WTC11 (cell line): ENCODE results near the gene CADM1. TPM values are rescaled to one million over a fixed set of nuclear protein-coding genes. Genes with fewer than 3 reads are reported as not detected.

Experiments
- ATAC-seq: fragments of 200-7000 bp; cut with Tn5 transposase; 2 replicates; pipeline ENCODE4 v1.10.0; 2021; ENCODE audit warnings: mild to moderate bottlenecking, moderate library complexity
- CTCF ChIA-PET: fragments of 300-600 bp; sonication (Branson Sonifier 250); formaldehyde crosslinking; loops from one replicate; lab custom pipeline; 2021; ENCODE audit warnings: antibody characterized with exemption; lab: Charles Lee
- POLR2A ChIA-PET: fragments of 350-600 bp; sonication (Branson Sonifier 250); formaldehyde crosslinking; loops from one replicate; lab custom pipeline; 2021; ENCODE audit warnings: antibody characterized with exemption; lab: Charles Lee
- DNase-seq: peaks from one replicate; pipeline ENCODE4 v3.0.0; 2021; ENCODE audit warnings: low spot score
- H3K27ac Mint-ChIP-seq: 2 replicates; pipeline ENCODE4 v1.8.0; 2021; ENCODE audit warnings: mixed read lengths
- H3K27me3 Mint-ChIP-seq: 2 replicates; pipeline ENCODE4 v1.8.0; 2021; ENCODE audit warnings: low read depth, mild to moderate bottlenecking, moderate library complexity, mixed read lengths
- H3K36me3 Mint-ChIP-seq: 2 replicates; pipeline ENCODE4 v1.8.0; 2021; ENCODE audit warnings: mixed read lengths
- H3K4me1 Mint-ChIP-seq: 2 replicates; pipeline ENCODE4 v1.8.0; 2022; ENCODE audit warnings: mixed read lengths
- H3K4me3 Mint-ChIP-seq: 2 replicates; pipeline ENCODE4 v1.8.0; 2021; ENCODE audit warnings: mild to moderate bottlenecking, moderate library complexity, mixed read lengths
- H3K9me3 Mint-ChIP-seq: 2 replicates; pipeline ENCODE4 v1.8.0; 2021; ENCODE audit warnings: mixed read lengths
- AR ChIP-seq: fragments of 250-450 bp; sonication (Bioruptor Pico); IDR thresholded peaks from 2 replicates; pipeline ENCODE4 v1.9.0; 2021; ENCODE audit warnings: mild to moderate bottlenecking
- CDX4 ChIP-seq: fragments of 250-450 bp; sonication (Bioruptor Pico); IDR thresholded peaks from 2 replicates; pipeline ENCODE4 v1.9.0; 2021; ENCODE audit warnings: moderate library complexity, mild to moderate bottlenecking, inconsistent platforms, borderline replicate concordance
- CREM ChIP-seq: sonication (generic); formaldehyde crosslinking; IDR thresholded peaks from 2 replicates; pipeline ENCODE4 v1.8.1; 2022; ENCODE audit warnings: mild to moderate bottlenecking, missing genetic modification reagents, moderate library complexity
- E2F1 ChIP-seq: sonication (generic); formaldehyde crosslinking; IDR thresholded peaks from 2 replicates; pipeline ENCODE4 v1.8.0; 2022; ENCODE audit warnings: mild to moderate bottlenecking, missing genetic modification reagents
- E2F5 ChIP-seq: sonication (generic); formaldehyde crosslinking; IDR thresholded peaks from 2 replicates; pipeline ENCODE4 v1.8.1; 2022; ENCODE audit warnings: mild to moderate bottlenecking, moderate library complexity, missing genetic modification reagents
- EMX1 ChIP-seq: fragments of 250-450 bp; sonication (Bioruptor Pico); IDR thresholded peaks from 2 replicates; pipeline ENCODE4 v1.8.0; 2021; ENCODE audit warnings: mild to moderate bottlenecking
- FOXK1 ChIP-seq: sonication (generic); formaldehyde crosslinking; IDR thresholded peaks from 2 replicates; pipeline ENCODE4 v1.8.0; 2022; ENCODE audit warnings: mild to moderate bottlenecking, moderate library complexity, missing genetic modification reagents
- FOXP4 ChIP-seq: sonication (generic); formaldehyde crosslinking; IDR thresholded peaks from 2 replicates; pipeline ENCODE4 v1.8.0; 2022; ENCODE audit warnings: mild to moderate bottlenecking, missing genetic modification reagents
- NR3C1 ChIP-seq: sonication (generic); formaldehyde crosslinking; conservative IDR thresholded peaks from 2 replicates; pipeline ENCODE4 v1.8.1; 2023; ENCODE audit warnings: low read depth, mild to moderate bottlenecking, missing genetic modification reagents
- PRDM15 ChIP-seq: sonication (generic); formaldehyde crosslinking; IDR thresholded peaks from 2 replicates; pipeline ENCODE4 v1.8.0; 2022; ENCODE audit warnings: missing genetic modification reagents
- STAT6 ChIP-seq: sonication (generic); formaldehyde crosslinking; conservative IDR thresholded peaks from 2 replicates; pipeline ENCODE4 v1.8.1; 2023; ENCODE audit warnings: mild to moderate bottlenecking, low read depth, missing genetic modification reagents, moderate library complexity
- TEAD1 ChIP-seq: sonication (generic); formaldehyde crosslinking; IDR thresholded peaks from 2 replicates; pipeline ENCODE4 v1.8.0; 2022; ENCODE audit warnings: mild to moderate bottlenecking, missing genetic modification reagents
- USF1 ChIP-seq: sonication (generic); formaldehyde crosslinking; IDR thresholded peaks from 2 replicates; pipeline ENCODE4 v1.8.0; 2022; ENCODE audit warnings: mild to moderate bottlenecking, missing genetic modification reagents
- ZBTB21 ChIP-seq: sonication (generic); formaldehyde crosslinking; IDR thresholded peaks from 2 replicates; pipeline ENCODE4 v1.8.1; 2023; ENCODE audit warnings: mild to moderate bottlenecking, missing genetic modification reagents, borderline replicate concordance
- ZNF219 ChIP-seq: sonication (generic); formaldehyde crosslinking; IDR thresholded peaks from 2 replicates; pipeline ENCODE4 v1.8.0; 2023; ENCODE audit warnings: missing genetic modification reagents, mild to moderate bottlenecking, borderline replicate concordance
- ZNF232 ChIP-seq: sonication (generic); formaldehyde crosslinking; IDR thresholded peaks from 2 replicates; pipeline ENCODE4 v1.8.0; 2022; ENCODE audit warnings: mild to moderate bottlenecking, missing genetic modification reagents
- ZNF263 ChIP-seq: sonication (generic); formaldehyde crosslinking; IDR thresholded peaks from 2 replicates; pipeline ENCODE4 v1.8.1; 2022; ENCODE audit warnings: low read depth, mild to moderate bottlenecking, moderate library complexity, missing genetic modification reagents
- ZNF423 ChIP-seq: fragments of 250-450 bp; sonication (Bioruptor Pico); IDR thresholded peaks from 2 replicates; pipeline ENCODE4 v2.1.2; 2022; ENCODE audit warnings: mild to moderate bottlenecking, moderate library complexity
- total RNA-seq: library from RNA; stranded (reverse); gene quantifications from 3 replicates; pipeline ENCODE4 v1.2.3, GENCODE V29; 2021

The CADM1 gene
- total RNA-seq, 1 experiment from 2014 or later, result 26.8 TPM

GRCh38 chr11:115199481-115200069, 304.6 kb downstream of the CADM1 start:
- H3K4me1 Mint-ChIP-seq, result peaks cover 37% of the 10 kb centered on the region
- H3K36me3 Mint-ChIP-seq, result no peaks in the 10 kb centered on the region
- no peak for ATAC-seq
- POLR2A ChIA-PET, result no interaction called here
- no peak for DNase-seq
- no peak overlapping the region for H3K4me3 Mint-ChIP-seq
- no peak overlapping the region for H3K27ac Mint-ChIP-seq
- CTCF ChIA-PET, result interaction anchor here (0.8 to 1.0 kb wide), 2 partner anchors 15 to 17 kb away, joined by 3 read pairs; no protein-coding TSS in a partner anchor
- H3K27me3 Mint-ChIP-seq, result peaks cover 29% of the 10 kb centered on the region
- TF ChIP-seq FOXP4 (CRISPR knock-in tag) (no peak), EMX1 (CRISPR knock-in tag) (no peak), ZNF219 (CRISPR knock-in tag) (no peak), AR (no peak), E2F5 (CRISPR knock-in tag) (no peak), NR3C1 (CRISPR knock-in tag) (no peak), PRDM15 (CRISPR knock-in tag) (no peak), USF1 (CRISPR knock-in tag) (no peak), ZNF232 (CRISPR knock-in tag) (no peak), CDX4 (no peak)
- no peaks in the 10 kb centered on the region for H3K9me3 Mint-ChIP-seq

GRCh38 chr11:115198321-115198741, 305.9 kb downstream of the CADM1 start:
- ATAC-seq (0 out of 2 replicates have a peak, but pooled peaks have one; percentile 22), DNase-seq (no peak)
- H3K4me3 Mint-ChIP-seq, result no peak overlapping the region
- H3K4me1 Mint-ChIP-seq, result peaks cover 37% of the 10 kb centered on the region
- peaks cover 29% of the 10 kb centered on the region for H3K27me3 Mint-ChIP-seq
- ChIA-PET CTCF (interaction anchor here (1.7 kb wide), 1 partner anchor 18 kb away, joined by 11 read pairs; no protein-coding TSS in a partner anchor), POLR2A (no interaction called here)
- no peak overlapping the region for H3K27ac Mint-ChIP-seq
- no peaks in the 10 kb centered on the region for H3K36me3 Mint-ChIP-seq
- H3K9me3 Mint-ChIP-seq, result no peaks in the 10 kb centered on the region
- TF ChIP-seq ZNF423 (CRISPR knock-in tag) (no peak), STAT6 (CRISPR knock-in tag) (no peak), FOXK1 (CRISPR knock-in tag) (no peak), TEAD1 (no peak), ZNF263 (CRISPR knock-in tag) (no peak), E2F1 (no peak), CREM (CRISPR knock-in tag) (no peak), NR3C1 (CRISPR knock-in tag) (no peak), ZBTB21 (no peak)
